Mesodermal cell (in vitro differentiated cells): ENCODE results near the gene TMC2.
"Not testable (repeated sequence)": the region's sequence is repeated elsewhere in the genome, so short reads cannot be mapped to it uniquely, and the experiment has no call there.

Source experiments
- H3K27ac ChIP-seq: 2 replicates; pipeline ENCODE4 v1.7.0; 2013; ENCODE audit warnings: mild to moderate bottlenecking, low read depth, low read length, moderate library complexity; ENCODE audit not compliant: severe bottlenecking
- H3K36me3 ChIP-seq: 2 replicates; pipeline ENCODE4 v1.7.1; 2013; ENCODE audit warnings: mild to moderate bottlenecking, low read length, moderate library complexity; ENCODE audit not compliant: control insufficient read depth, insufficient read depth
- H3K4me1 ChIP-seq: one replicate; pipeline ENCODE4 v1.7.1; 2013; ENCODE audit warnings: mild to moderate bottlenecking, low read length; ENCODE audit not compliant: insufficient read depth, control insufficient read depth, poor library complexity, severe bottlenecking
- H3K4me3 ChIP-seq: 2 replicates; pipeline ENCODE4 v1.7.0; 2013; ENCODE audit warnings: low read length, control low read depth, mild to moderate bottlenecking; ENCODE audit not compliant: insufficient read depth, poor library complexity, severe bottlenecking; ENCODE audit errors: extremely low read depth
- H3K9me3 ChIP-seq: 2 replicates; pipeline ENCODE4 v1.7.1; 2013; ENCODE audit warnings: mild to moderate bottlenecking, low read length, moderate library complexity; ENCODE audit not compliant: control insufficient read depth
- WGBS, 2 experiments: methylation state at CpG; one replicate each; pipeline ENCODE4 v1.1.5; 2013; ENCODE audit warnings: missing lambda C conversion rate in 2 of 2; ENCODE audit not compliant: insufficient coverage in 2 of 2; 5-methylcytosine and 5-hydroxymethylcytosine counted together

TMC2 gene

GRCh38 chr20:2671977-2672376, 135.6 kb downstream of the TMC2 start:
- Histone ChIP-seq H3K27ac (no peak overlapping the region), H3K36me3 (no peaks in the 10 kb centered on the region), H3K4me1 (no peaks in the 10 kb centered on the region), H3K9me3 (no peaks in the 10 kb centered on the region), H3K4me3 (no peak overlapping the region)
- WGBS, 2 experiments = 20 to 26% methylated on average over 3 of the region's 4 CpGs

DNA sequence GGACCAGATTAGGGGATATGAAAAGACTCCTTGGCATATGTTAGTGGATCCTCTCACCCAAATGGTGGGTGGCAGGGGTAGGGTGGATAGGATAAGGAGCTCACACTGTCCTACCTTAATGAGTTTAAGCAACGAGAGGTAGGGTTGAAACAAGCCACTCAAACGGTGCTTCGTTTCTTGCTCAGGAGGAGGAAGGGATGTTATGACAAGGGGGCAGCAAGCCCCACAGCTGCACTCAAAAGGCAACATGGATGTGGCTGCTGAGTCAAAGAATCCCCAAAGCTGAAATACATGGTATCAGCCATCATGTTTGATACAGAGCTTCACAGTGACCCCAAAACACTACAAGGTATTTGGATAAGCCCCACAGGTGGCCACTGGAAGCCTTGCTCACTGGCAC, 136.1 kb downstream of the TMC2 start:
- H3K9me3 ChIP-seq = no peaks in the 10 kb centered on the region

DNA sequence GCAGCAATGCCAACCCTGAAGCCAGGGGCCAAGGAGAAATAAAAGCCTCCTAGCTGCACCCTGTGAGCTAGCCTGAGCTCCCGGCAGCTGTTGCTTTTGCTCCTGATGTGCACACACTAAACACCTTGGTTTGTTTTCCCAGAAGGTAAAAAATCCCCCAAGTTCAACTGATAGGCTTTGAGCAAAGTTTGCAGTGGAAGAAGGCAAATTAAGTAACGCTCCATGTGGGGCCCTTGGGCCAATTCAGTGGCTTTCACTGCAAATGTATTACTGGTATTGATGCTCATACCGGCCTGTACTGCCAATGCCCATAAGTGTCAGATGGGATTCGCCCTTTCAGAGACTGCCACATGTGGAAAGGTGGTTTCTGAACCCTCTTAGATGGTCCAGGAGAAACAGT, 137.1 kb downstream of the TMC2 start:
- no peaks in the 10 kb centered on the region for H3K36me3 ChIP-seq
- no peak overlapping the region for H3K27ac ChIP-seq
- H3K4me3 ChIP-seq = no peak overlapping the region
- no peaks in the 10 kb centered on the region for H3K9me3 ChIP-seq
- WGBS, 2 experiments = 85 to 89% methylated on average over 3 to 4 of the region's 4 CpGs
- no peaks in the 10 kb centered on the region for H3K4me1 ChIP-seq

More for the DNA sequence above, 136.1 kb downstream of the TMC2 start:
- H3K4me1 ChIP-seq = no peaks in the 10 kb centered on the region
- WGBS, 2 experiments = 80 to 84% methylated on average over 3 of the region's 3 CpGs
- no peaks in the 10 kb centered on the region for H3K36me3 ChIP-seq
- H3K27ac ChIP-seq = no peak overlapping the region
- H3K4me3 ChIP-seq = no peak overlapping the region

- H3K27ac ChIP-seq = no peak overlapping the region
- H3K36me3 ChIP-seq = no peaks in the 10 kb centered on the region
- WGBS, 2 experiments = 79 to 82% methylated on average over 1 to 2 of the region's 4 CpGs
- no peaks in the 10 kb centered on the region for H3K4me1 ChIP-seq
- H3K9me3 ChIP-seq = no peaks in the 10 kb centered on the region
- no peak overlapping the region for H3K4me3 ChIP-seq
These were observed 143.7 kb downstream of the TMC2 start for GRCh38 chr20:2680046-2680445.

DNA sequence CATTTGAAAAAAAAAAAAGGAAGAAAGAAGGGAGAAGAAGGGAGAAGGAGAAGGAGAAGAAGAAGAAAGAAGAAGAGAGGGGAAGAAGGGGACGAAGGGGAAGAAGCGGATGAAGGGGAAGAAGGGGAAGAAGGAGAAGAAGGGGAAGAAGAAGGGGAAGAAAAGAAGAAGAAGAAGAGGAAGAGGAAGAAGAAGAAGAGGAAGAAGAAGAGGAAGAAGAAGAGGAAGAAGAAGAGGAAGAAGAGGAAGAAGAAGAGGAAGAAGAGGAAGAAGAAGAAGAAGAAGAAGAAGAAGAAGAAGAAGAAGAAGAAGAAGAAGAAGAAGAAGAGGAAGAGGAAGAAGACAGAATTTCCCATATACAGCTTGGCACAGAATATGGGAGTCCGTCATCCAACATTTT, 145.7 kb downstream of the TMC2 start:
- not testable (repeated sequence) for H3K9me3 ChIP-seq, H3K4me3 ChIP-seq, H3K4me1 ChIP-seq, H3K27ac ChIP-seq, H3K36me3 ChIP-seq
- 89% methylated on average over 2 to 3 of the region's 3 CpGs for WGBS, 2 experiments

GRCh38 chr20:2684817-2685216, 148.4 kb downstream of the TMC2 start:
- H3K4me1 ChIP-seq, H3K36me3 ChIP-seq, H3K4me3 ChIP-seq, H3K9me3 ChIP-seq, H3K27ac ChIP-seq: not testable (repeated sequence)
- WGBS, 2 experiments = 80% methylated on average over 1 of the region's 4 CpGs; no CpG with 5 or more reads in 1 of the 2 experiments

- Histone ChIP-seq H3K4me1 (no peaks in the 10 kb centered on the region), H3K27ac (no peak overlapping the region), H3K4me3 (no peak overlapping the region), H3K9me3 (no peaks in the 10 kb centered on the region), H3K36me3 (no peaks in the 10 kb centered on the region)
- 44 to 50% methylated on average over 4 of the region's 6 CpGs for WGBS, 2 experiments
These were observed 151.1 kb downstream of the TMC2 start for GRCh38 chr20:2687514-2687913.

DNA sequence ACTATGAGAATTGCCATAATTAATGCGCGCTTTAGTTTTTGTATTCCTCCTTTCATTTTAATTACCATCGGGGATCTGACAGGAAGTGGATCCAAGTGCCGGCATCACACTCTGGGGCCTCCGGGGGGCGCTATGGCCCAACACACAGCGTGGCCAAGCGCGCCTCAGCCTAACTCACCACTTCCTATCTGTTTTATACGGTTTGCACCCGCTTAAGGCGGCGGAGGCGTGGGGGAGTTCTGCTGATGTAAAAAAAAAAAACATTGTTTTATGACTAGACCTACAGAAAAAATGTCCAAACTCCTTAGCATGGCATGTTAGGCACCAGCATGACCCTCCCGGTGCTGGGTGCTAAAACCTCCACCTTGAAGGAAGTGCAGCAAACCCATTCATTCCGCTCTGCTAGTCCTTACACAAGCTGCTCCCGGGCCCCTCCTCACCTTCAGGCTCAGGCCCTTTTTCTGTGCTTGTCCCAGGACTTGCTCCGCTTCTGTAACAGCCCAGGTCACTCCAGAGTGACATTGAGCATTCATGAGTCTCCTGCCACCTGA, 151.7 kb downstream of the TMC2 start:
- H3K9me3 ChIP-seq = no peaks in the 10 kb centered on the region
- H3K36me3 ChIP-seq = no peaks in the 10 kb centered on the region
- WGBS, 2 experiments = 12 to 21% methylated on average over 10 to 11 of the region's 18 CpGs
- no peak overlapping the region for H3K27ac ChIP-seq
- H3K4me1 ChIP-seq = no peaks in the 10 kb centered on the region
- no peak overlapping the region for H3K4me3 ChIP-seq

DNA sequence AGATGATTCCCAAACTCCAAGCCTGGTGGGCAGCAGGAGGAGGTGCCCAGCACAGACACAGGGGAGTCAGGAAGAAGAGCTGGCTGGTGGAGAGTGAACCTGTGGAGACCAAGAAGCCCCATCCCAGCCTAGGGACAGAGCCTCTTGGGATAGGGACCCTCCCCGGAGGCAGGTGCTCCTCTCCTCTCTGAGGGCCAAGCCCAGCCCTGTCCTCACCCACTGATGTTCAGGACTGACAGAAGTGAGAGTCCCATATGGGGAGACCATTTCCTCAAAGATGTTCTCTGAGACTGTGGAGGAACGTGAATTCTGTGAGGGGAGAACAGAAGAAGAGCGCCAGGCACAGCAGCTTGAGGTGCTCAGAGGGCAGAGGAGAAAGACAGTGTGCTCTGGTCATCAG, 153.8 kb downstream of the TMC2 start:
- Histone ChIP-seq H3K36me3 (no peaks in the 10 kb centered on the region), H3K4me1 (no peaks in the 10 kb centered on the region), H3K9me3 (no peaks in the 10 kb centered on the region), H3K27ac (no peak overlapping the region), H3K4me3 (no peak overlapping the region)
- WGBS, 2 experiments = 79 to 94% methylated on average over 2 to 3 of the region's 3 CpGs

DNA sequence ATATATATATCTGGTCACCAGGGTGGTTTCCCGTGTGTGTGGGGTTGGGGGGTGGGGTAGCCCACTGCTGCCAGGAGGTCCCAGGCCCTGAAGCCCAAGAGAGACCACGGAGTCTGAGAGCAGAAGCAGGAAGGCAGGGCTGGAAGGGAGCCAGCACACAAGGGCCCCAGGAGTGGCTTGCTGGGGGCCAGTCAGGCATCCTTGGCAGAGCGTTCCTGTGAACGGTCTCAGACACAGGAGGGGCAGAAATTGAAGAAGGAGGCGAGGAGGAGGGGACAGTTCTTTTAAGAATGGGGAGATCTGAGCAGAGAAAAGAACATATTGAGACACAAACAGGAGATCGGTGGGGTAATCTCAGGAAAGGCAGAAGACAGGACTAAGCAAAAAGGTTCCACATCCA, 154.3 kb downstream of the TMC2 start:
- H3K4me1 ChIP-seq = peaks cover 1% of the 10 kb centered on the region
- no peak overlapping the region for H3K4me3 ChIP-seq
- H3K27ac ChIP-seq = no peak overlapping the region
- WGBS, 2 experiments = 76 to 86% methylated on average over 3 to 6 of the region's 6 CpGs
- H3K36me3 ChIP-seq = no peaks in the 10 kb centered on the region
- no peaks in the 10 kb centered on the region for H3K9me3 ChIP-seq

- H3K27ac ChIP-seq = no peak overlapping the region
- H3K36me3 ChIP-seq = no peaks in the 10 kb centered on the region
- H3K4me3 ChIP-seq = no peak overlapping the region
- peaks cover 3% of the 10 kb centered on the region for H3K4me1 ChIP-seq
- no peaks in the 10 kb centered on the region for H3K9me3 ChIP-seq
- WGBS, 2 experiments = 81 to 87% methylated on average over 7 to 8 of the region's 8 CpGs
These were observed 154.8 kb downstream of the TMC2 start for GRCh38 chr20:2691127-2691526.
